Measurements from ENCODE around the gene LALBA.

DNA sequence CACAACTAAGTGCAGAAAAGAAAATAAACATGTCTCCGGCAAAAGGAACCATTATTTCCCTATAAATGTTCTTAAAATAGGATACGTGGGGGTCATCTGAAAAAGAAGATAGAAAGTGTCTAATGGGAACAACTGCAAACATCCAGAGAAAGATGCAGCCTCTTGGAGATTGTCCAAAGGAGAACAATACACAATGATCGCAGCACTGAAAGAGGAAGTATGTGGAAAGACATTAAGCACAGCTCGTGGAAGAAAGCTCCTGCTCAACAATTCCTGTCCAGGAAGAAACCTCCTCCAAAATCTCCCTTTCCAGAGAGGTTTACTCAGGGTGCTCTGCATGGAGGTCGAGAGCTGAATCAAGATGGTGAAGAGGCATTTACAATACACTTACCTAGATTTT is 2.5 kb upstream of the LALBA start:
- TF ChIP-seq CTCF (IDR thresholded peaks at IDR 0.05) (no peak), EP300 (IDR thresholded peaks at IDR 0.05) (no peak)
